Endothelial cell of umbilical vein (primary cell): Measurements from ENCODE around the gene SENP8. TPM values are rescaled to one million over a fixed set of nuclear protein-coding genes. Genes with fewer than 3 reads are reported as not detected.

Experiments
- BruUV-seq: library from RNA; stranded (reverse); fragments of 400-500 nt; replicated peaks from 2 replicates; lab custom pipeline; 2021; lab: Mats Ljungman, UMichigan
- CTCF ChIA-PET: fragments of 300-600, 350-600 bp; sonication (Branson Sonifier 250); formaldehyde crosslinking; loops from one replicate; lab custom pipeline; 2021; ENCODE audit warnings: antibody characterized with exemption, inconsistent platforms; lab: Charles Lee
- POLR2A ChIA-PET: fragments of 300-600, 350-600 bp; sonication (Branson Sonifier 250); formaldehyde crosslinking; loops from one replicate; lab custom pipeline; 2021; ENCODE audit warnings: antibody characterized with exemption, inconsistent platforms; lab: Charles Lee
- DNase-seq: peaks from one replicate; pipeline ENCODE4 v3.0.0-alpha.2; 2011; ENCODE audit warnings: low read depth, low spot score
- FAIRE-seq: peaks from 2 replicates; lab custom pipeline; 2011; peaks lifted over from hg19 to GRCh38; lab: Jason Lieb, UNC
- H2AFZ ChIP-seq: 2 replicates; pipeline ENCODE4 v1.6.0; 2012; ENCODE audit warnings: low read depth, low read length, control low read depth, inconsistent platforms
- H3K27ac ChIP-seq: 2 replicates; pipeline ENCODE4 v1.5.1; 2011; ENCODE audit warnings: low read depth, mild to moderate bottlenecking, control low read depth, low read length, moderate library complexity; ENCODE audit not compliant: insufficient read depth
- H3K27me3 ChIP-seq, 2 experiments: 2 replicates each; pipeline versions ENCODE4 v1.6.0 to v1.6.1; 2011; ENCODE audit warnings: low read length in 2 of 2, mixed read lengths in 1 of 2; ENCODE audit not compliant: control insufficient read depth in 2 of 2, insufficient read depth in 2 of 2
- H3K36me3 ChIP-seq, 2 experiments: 2 replicates in 1 of 2; 3 replicates in 1 of 2; pipeline ENCODE4 v1.5.1; 2011; ENCODE audit warnings: low read length in 2 of 2, mild to moderate bottlenecking in 1 of 2, moderate library complexity in 1 of 2; ENCODE audit not compliant: control insufficient read depth in 2 of 2, insufficient read depth in 2 of 2; ENCODE audit errors: extremely low read depth in 1 of 2
- H3K4me1 ChIP-seq: 3 replicates; pipeline ENCODE4 v1.5.1; 2011; ENCODE audit warnings: mild to moderate bottlenecking, low read length; ENCODE audit not compliant: control insufficient read depth, insufficient read depth; ENCODE audit errors: extremely low read depth
- H3K4me2 ChIP-seq: 2 replicates; pipeline ENCODE4 v1.6.1; 2011; ENCODE audit warnings: low read length, control low read depth, mixed read lengths; ENCODE audit not compliant: insufficient read depth
- H3K4me3 ChIP-seq, 3 experiments: fragments of 200-600 bp in 1 of 3; sonication (generic), shearing (Covaris generic) in 1 of 3; replicated peaks in 1 of 3; 2 replicates each; pipeline ENCODE4 v1.5.1; 2011 to 2016; ENCODE audit warnings: control low read depth in 3 of 3, low read length in 3 of 3, mild to moderate bottlenecking in 2 of 3, inconsistent platforms in 1 of 3, low read depth in 1 of 3, moderate library complexity in 1 of 3; ENCODE audit not compliant: insufficient read depth in 1 of 3
- H3K79me2 ChIP-seq: 2 replicates; pipeline ENCODE4 v1.6.0; 2012; ENCODE audit warnings: low read length, inconsistent platforms; ENCODE audit not compliant: control insufficient read depth, insufficient read depth
- H3K9ac ChIP-seq: replicated peaks from 2 replicates; pipeline ENCODE3; 2011; ENCODE audit warnings: low read length, control low read depth; ENCODE audit not compliant: insufficient read depth; ENCODE audit errors: extremely low read depth
- H3K9me1 ChIP-seq: replicated peaks from 3 replicates; pipeline ENCODE4 v1.6.0; 2011; ENCODE audit warnings: mild to moderate bottlenecking, low read length; ENCODE audit not compliant: control insufficient read depth, insufficient read depth; ENCODE audit errors: extremely low read depth
- H3K9me3 ChIP-seq: replicated peaks from 2 replicates; pipeline ENCODE4 v1.5.1; 2012; ENCODE audit warnings: low read length, inconsistent platforms; ENCODE audit not compliant: control insufficient read depth, insufficient read depth
- H4K20me1 ChIP-seq: replicated peaks from 2 replicates; pipeline ENCODE3; 2011; ENCODE audit warnings: mild to moderate bottlenecking, low read length; ENCODE audit not compliant: control insufficient read depth, insufficient read depth; ENCODE audit errors: extremely low read depth
- EZH2 ChIP-seq: IDR thresholded peaks from 2 replicates; pipeline ENCODE4 v1.6.1; 2012; ENCODE audit warnings: borderline replicate concordance, low read depth, mild to moderate bottlenecking, moderate library complexity, low read length, inconsistent platforms; ENCODE audit not compliant: severe bottlenecking
- JUN ChIP-seq: IDR thresholded peaks from 2 replicates; pipeline ENCODE4 v1.6.1; 2011; ENCODE audit warnings: borderline replicate concordance, low read depth; ENCODE audit not compliant: insufficient read length, insufficient read depth
- MYC ChIP-seq: IDR thresholded peaks from one replicate; pipeline ENCODE4 v1.6.1; 2011; ENCODE audit warnings: mild to moderate bottlenecking, low read depth, low read length
- POLR2A ChIP-seq: IDR thresholded peaks from 2 replicates; pipeline ENCODE4 v1.6.1; 2012; ENCODE audit warnings: low read depth, mild to moderate bottlenecking, control low read depth, low read length
- dilution Hi-C: fragments of 300-500 bp; cut with MboI; formaldehyde crosslinking; loops from one replicate; pipeline ENCODE4 v1.15.0; 2019; ENCODE audit warnings: low sequenced_read_pairs; ENCODE audit not compliant: extremely low pct_ligation_motif_present
- intact Hi-C: fragments of 100-400 bp; cut with micrococcal nuclease; formaldehyde crosslinking; loops from one replicate; pipeline ENCODE4 v1.10.0; 2022
- polyA plus RNA-seq, 4 experiments: library from polyadenylated mRNA; depleted of rRNA in 3 of 4; stranded (reverse) in 3 of 4; unstranded in 1 of 4; fragments of >200 nt; gene quantifications; 2 replicates each; pipeline versions ENCODE4 v1.2.1 to v1.2.3, GENCODE V29; 2011 to 2012; ENCODE audit warnings: missing spikeins in 1 of 4
- total RNA-seq: library from RNA; stranded (reverse); gene quantifications from 2 replicates; pipeline ENCODE4 v1.2.3, GENCODE V29; 2021
- TF ChIP-seq, protein P1 (sequence below), 2 donors: IDR thresholded peaks; 1 replicate in 1 of 2; 2 replicates in 1 of 2; pipeline ENCODE4 v1.5.1; 2011; ENCODE audit warnings: low read length in 2 of 2, mild to moderate bottlenecking in 2 of 2, moderate library complexity in 2 of 2, control low read depth in 1 of 2, inconsistent platforms in 1 of 2, low read depth in 1 of 2; ENCODE audit not compliant: insufficient read depth in 1 of 2; ENCODE audit errors: extremely low read depth in 1 of 2
- TF ChIP-seq, protein P2 (sequence below): IDR thresholded peaks from 2 replicates; pipeline ENCODE4 v1.6.1; 2011; ENCODE audit not compliant: insufficient read depth, insufficient read length

The SENP8 gene
- total and polyA plus RNA-seq, 2 donors (not counting 3 experiments of a cell fraction or from before 2014, with no cell fraction given) = 0.91 to 1.3 TPM

GRCh38 chr15:72161361-72162132, 43.3 kb downstream of the SENP8 start:
- CTCF ChIA-PET = interaction anchor here (0.7 kb wide), 1 partner anchor 418 kb away, joined by 3 read pairs; no protein-coding TSS in a partner anchor
- TF ChIP-seq, protein P1, sequence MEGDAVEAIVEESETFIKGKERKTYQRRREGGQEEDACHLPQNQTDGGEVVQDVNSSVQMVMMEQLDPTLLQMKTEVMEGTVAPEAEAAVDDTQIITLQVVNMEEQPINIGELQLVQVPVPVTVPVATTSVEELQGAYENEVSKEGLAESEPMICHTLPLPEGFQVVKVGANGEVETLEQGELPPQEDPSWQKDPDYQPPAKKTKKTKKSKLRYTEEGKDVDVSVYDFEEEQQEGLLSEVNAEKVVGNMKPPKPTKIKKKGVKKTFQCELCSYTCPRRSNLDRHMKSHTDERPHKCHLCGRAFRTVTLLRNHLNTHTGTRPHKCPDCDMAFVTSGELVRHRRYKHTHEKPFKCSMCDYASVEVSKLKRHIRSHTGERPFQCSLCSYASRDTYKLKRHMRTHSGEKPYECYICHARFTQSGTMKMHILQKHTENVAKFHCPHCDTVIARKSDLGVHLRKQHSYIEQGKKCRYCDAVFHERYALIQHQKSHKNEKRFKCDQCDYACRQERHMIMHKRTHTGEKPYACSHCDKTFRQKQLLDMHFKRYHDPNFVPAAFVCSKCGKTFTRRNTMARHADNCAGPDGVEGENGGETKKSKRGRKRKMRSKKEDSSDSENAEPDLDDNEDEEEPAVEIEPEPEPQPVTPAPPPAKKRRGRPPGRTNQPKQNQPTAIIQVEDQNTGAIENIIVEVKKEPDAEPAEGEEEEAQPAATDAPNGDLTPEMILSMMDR (IDR thresholded peaks at IDR 0.05; ENCODE audit: extremely low read depth in 1 of 2, insufficient read depth in 1 of 2, low read depth in 1 of 2, low read length in 2 of 2) = no peak
- no peak for TF ChIP-seq JUN
- TF ChIP-seq MYC = no peak
- no peak for TF ChIP-seq EZH2
- TF ChIP-seq POLR2A = no peak
- TF ChIP-seq, protein P2, sequence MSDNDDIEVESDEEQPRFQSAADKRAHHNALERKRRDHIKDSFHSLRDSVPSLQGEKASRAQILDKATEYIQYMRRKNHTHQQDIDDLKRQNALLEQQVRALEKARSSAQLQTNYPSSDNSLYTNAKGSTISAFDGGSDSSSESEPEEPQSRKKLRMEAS = no peak
- intact Hi-C loops = no loop called here
- no peak overlapping the region for H2AFZ ChIP-seq
- no peaks in the 10 kb centered on the region for H3K9me1 ChIP-seq
- no peak overlapping the region for H3K9ac ChIP-seq
- no peaks in the 10 kb centered on the region for H3K79me2 ChIP-seq
- no peaks in the 10 kb centered on the region for H4K20me1 ChIP-seq
- no peak overlapping the region for H3K27ac ChIP-seq
- POLR2A ChIA-PET = no interaction called here
- no peaks in the 10 kb centered on the region for H3K9me3 ChIP-seq
- no peak overlapping the region for H3K4me2 ChIP-seq
- FAIRE-seq (no peak), DNase-seq (no peak)
- no TSS peak for BruUV-seq
- H3K4me1 ChIP-seq = no peaks in the 10 kb centered on the region
- H3K4me3 ChIP-seq = no peak overlapping the region
- peaks cover 0 to 3% of the 10 kb centered on the region in 2 experiments for H3K27me3 ChIP-seq
- H3K36me3 ChIP-seq = no peaks in the 10 kb centered on the region
- dilution Hi-C loops = no loop called here
